NB4 (cell line): ENCODE data around the gene OR6M1.

Experiments
- DNase-seq: peaks from one replicate; pipeline ENCODE4 v3.0.0; 2010; ENCODE audit warnings: low read depth
- H3K4me3 ChIP-seq: one replicate; pipeline ENCODE4 v1.5.1; 2011; ENCODE audit warnings: mild to moderate bottlenecking, low read depth, low read length, moderate library complexity
- CTCF ChIP-seq: IDR thresholded peaks from one replicate; pipeline ENCODE4 v1.5.1; 2012; ENCODE audit warnings: low read depth, low read length
- MAX ChIP-seq: IDR thresholded peaks from 2 replicates; pipeline ENCODE4 v1.6.1; 2011; ENCODE audit warnings: low read depth, low read length
- MYC ChIP-seq: IDR thresholded peaks from 2 replicates; pipeline ENCODE4 v1.6.1; 2011; ENCODE audit warnings: low read depth, low read length
- POLR2A ChIP-seq: IDR thresholded peaks from 2 replicates; pipeline ENCODE4 v1.6.1; 2011; ENCODE audit warnings: mild to moderate bottlenecking; ENCODE audit not compliant: insufficient read length; ENCODE audit errors: extremely low read depth

The OR6M1 gene

GRCh38 chr11:123775715-123776549 is 30.2 kb downstream of the OR6M1 start:
- no peak overlapping the region for H3K4me3 ChIP-seq
- TF ChIP-seq CTCF (no peak), POLR2A (no peak), MYC (no peak), MAX (no peak)
- DNase-seq = no peak

- TF ChIP-seq MYC = no peak
- no peak for DNase-seq
- no peak overlapping the region for H3K4me3 ChIP-seq
Observed at GRCh38 chr11:123775289-123775688, 30.9 kb downstream of the OR6M1 start.

- no peak overlapping the region for H3K4me3 ChIP-seq
- DNase-seq = no peak
- no peak for TF ChIP-seq POLR2A
- TF ChIP-seq MYC = no peak
- TF ChIP-seq CTCF = no peak
- TF ChIP-seq MAX = no peak
Observed at GRCh38 chr11:123773959-123774358, 32.2 kb downstream of the OR6M1 start.

GRCh38 chr11:123773026-123773425 is 33.1 kb downstream of the OR6M1 start:
- DNase-seq = no peak
- H3K4me3 ChIP-seq = no peak overlapping the region
- TF ChIP-seq MAX = no peak
- no peak for TF ChIP-seq POLR2A
- no peak for TF ChIP-seq MYC
- no peak for TF ChIP-seq CTCF

GRCh38 chr11:123771664-123772063 is 34.5 kb downstream of the OR6M1 start:
- H3K4me3 ChIP-seq = no peak overlapping the region
- TF ChIP-seq POLR2A = no peak
- TF ChIP-seq MYC = no peak
- TF ChIP-seq CTCF = no peak
- no peak for TF ChIP-seq MAX
- DNase-seq = no peak

GRCh38 chr11:123770712-123771111 is 35.4 kb downstream of the OR6M1 start:
- no peak overlapping the region for H3K4me3 ChIP-seq
- no peak for DNase-seq
- TF ChIP-seq MYC (no peak), POLR2A (no peak), CTCF (no peak), MAX (no peak)
